ENCODE results near the gene FER. TPM values are rescaled to one million over a fixed set of nuclear protein-coding genes. Genes with fewer than 3 reads are reported as not detected.

FER gene
- total RNA-seq, 1 donor from 2014 or later = 38.2 TPM

DNA sequence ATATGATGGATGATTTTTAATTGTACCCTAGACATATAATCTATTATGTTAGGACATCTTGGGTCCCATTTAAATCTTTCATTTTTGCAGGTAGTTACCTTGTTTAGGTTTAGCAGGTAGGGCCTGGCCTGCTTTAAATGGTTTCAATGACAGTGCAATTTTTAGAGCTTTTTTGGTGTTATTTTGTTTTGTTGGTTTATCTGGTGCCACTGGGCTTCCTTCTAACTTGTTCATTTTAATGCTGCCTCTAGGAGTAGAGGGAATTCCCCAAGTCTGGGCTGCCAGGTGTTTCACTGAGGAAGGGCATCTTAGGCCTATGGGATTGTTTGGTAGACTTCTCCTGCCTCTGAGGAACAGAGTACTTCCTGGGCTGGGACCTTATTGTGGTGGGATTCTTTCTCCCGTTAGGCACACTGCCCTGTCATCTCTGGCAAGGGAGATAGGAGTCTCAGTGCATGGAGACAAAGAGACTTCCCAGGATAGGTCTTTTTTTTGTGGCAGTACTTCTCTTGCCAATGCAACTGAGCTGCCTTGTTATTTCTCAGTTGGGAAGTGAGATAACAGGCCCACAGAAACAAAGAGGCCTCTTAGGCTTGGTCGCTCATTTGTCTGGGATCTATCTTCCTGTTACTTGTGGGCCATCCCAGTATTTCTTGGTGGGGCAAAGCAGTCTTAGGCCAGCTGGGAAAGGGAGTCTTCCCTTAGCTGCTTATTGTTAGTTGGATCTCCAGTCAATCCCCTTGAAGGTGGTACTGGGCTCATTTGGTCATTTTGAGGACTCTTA, 282.9 kb downstream of the FER start:
- TF ChIP-seq, protein P1, sequence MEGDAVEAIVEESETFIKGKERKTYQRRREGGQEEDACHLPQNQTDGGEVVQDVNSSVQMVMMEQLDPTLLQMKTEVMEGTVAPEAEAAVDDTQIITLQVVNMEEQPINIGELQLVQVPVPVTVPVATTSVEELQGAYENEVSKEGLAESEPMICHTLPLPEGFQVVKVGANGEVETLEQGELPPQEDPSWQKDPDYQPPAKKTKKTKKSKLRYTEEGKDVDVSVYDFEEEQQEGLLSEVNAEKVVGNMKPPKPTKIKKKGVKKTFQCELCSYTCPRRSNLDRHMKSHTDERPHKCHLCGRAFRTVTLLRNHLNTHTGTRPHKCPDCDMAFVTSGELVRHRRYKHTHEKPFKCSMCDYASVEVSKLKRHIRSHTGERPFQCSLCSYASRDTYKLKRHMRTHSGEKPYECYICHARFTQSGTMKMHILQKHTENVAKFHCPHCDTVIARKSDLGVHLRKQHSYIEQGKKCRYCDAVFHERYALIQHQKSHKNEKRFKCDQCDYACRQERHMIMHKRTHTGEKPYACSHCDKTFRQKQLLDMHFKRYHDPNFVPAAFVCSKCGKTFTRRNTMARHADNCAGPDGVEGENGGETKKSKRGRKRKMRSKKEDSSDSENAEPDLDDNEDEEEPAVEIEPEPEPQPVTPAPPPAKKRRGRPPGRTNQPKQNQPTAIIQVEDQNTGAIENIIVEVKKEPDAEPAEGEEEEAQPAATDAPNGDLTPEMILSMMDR (IDR thresholded peaks at IDR 0.05) = no peak
- Mint-ChIP-seq H3K4me1 (ENCODE audit: unreplicated experiment) (peaks cover 16% of the 10 kb centered on the region), H3K4me3 (ENCODE audit: unreplicated experiment) (no peak overlapping the region), H3K9me3 (ENCODE audit: unreplicated experiment) (no peaks in the 10 kb centered on the region), H3K36me3 (ENCODE audit: unreplicated experiment) (no peaks in the 10 kb centered on the region), H3K27ac (ENCODE audit: unreplicated experiment) (no peak overlapping the region), H3K27me3 (ENCODE audit: unreplicated experiment) (no peaks in the 10 kb centered on the region)
- DNase-seq (ENCODE audit: extremely low spot score, unreplicated experiment) = no peak

DNA sequence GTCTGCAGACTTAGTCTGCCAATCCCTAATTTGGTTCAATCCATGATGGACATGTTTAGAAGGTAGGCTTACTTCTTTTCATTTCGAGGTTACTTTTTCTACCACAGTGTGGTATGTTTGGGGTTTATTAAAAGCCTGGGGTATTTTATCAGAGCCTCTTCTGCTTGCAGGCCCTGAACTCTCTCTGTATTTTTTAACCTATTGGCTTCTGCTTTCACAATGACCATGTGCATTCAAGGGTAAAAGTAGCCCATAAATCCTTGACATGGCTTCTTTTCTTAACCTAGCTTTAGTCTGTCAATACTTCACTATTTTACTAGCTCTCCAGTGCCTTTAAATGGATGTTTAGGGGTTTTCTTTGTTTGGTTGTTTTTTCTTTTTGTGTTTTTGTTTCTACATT, 286.6 kb downstream of the FER start:
- H3K27ac Mint-ChIP-seq (ENCODE audit: unreplicated experiment) = no peak overlapping the region
- no peaks in the 10 kb centered on the region for H3K9me3 Mint-ChIP-seq (ENCODE audit: unreplicated experiment)
- no peak overlapping the region for H3K4me3 Mint-ChIP-seq (ENCODE audit: unreplicated experiment)
- peaks cover 25% of the 10 kb centered on the region for H3K4me1 Mint-ChIP-seq (ENCODE audit: unreplicated experiment)
- TF ChIP-seq, protein P1 (IDR thresholded peaks at IDR 0.05) = no peak
- H3K27me3 Mint-ChIP-seq (ENCODE audit: unreplicated experiment) = no peaks in the 10 kb centered on the region
- DNase-seq (ENCODE audit: extremely low spot score, unreplicated experiment) = no peak
- peaks cover 2% of the 10 kb centered on the region for H3K36me3 Mint-ChIP-seq (ENCODE audit: unreplicated experiment)

DNA sequence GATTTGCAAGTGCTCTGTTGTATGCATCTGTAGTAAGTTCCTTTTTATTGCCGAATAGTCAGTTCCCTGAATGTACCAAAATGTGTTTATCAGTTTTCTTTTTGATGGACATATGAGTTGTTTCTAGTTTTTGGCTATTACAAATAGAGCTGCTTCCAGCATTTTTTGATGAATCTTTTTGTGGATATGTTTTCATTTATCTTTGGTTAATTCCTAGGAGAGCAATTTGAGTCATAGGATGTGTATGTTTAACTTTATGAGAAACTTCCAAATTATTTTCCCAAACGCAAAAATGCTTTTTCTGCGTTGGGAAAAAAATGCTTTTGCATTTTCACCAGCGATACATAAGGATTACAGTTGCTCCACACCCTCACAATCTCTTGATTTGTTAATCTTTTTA, 287.7 kb downstream of the FER start:
- Mint-ChIP-seq H3K4me3 (ENCODE audit: unreplicated experiment) (peak overlapping the region; percentile 28), H3K36me3 (ENCODE audit: unreplicated experiment) (peaks cover 2% of the 10 kb centered on the region), H3K9me3 (ENCODE audit: unreplicated experiment) (no peaks in the 10 kb centered on the region), H3K27ac (ENCODE audit: unreplicated experiment) (peak overlapping the region; percentile 53), H3K27me3 (ENCODE audit: unreplicated experiment) (no peaks in the 10 kb centered on the region), H3K4me1 (ENCODE audit: unreplicated experiment) (peaks cover 25% of the 10 kb centered on the region)
- DNase-seq (ENCODE audit: extremely low spot score, unreplicated experiment) = no peak
- TF ChIP-seq, protein P1 (IDR thresholded peaks at IDR 0.05) = no peak

DNA sequence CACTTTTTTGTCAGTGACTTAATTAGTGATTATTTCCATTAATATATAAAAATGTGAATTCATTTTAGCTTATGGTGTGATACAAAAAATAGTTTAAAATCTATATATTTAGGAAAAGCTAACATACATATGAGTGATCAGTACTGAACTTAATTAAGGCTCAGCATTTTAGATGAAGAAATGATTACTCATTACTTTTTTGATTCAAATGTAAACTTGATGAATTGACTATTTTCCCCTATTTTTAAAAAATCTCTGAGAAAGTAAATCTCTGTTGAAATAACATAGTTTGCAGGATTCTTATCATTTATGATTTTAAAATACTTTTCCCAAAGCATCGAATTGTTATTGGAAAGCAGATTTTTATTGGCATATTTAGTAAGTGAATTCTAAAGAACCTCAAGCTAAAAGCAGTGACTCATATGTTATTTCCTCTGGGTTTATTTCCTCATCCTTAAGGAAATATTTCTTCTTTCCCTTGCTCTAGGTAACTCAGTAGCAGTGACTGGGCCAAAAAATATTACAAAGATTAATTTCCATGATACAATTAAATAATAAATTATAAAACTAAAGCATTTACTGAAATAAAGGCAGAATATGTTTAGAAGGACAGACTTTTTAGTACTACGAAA, 290.6 kb downstream of the FER start:
- Mint-ChIP-seq H3K9me3 (ENCODE audit: unreplicated experiment) (no peaks in the 10 kb centered on the region), H3K27ac (ENCODE audit: unreplicated experiment) (no peak overlapping the region), H3K27me3 (ENCODE audit: unreplicated experiment) (no peaks in the 10 kb centered on the region), H3K4me1 (ENCODE audit: unreplicated experiment) (peaks cover 25% of the 10 kb centered on the region), H3K36me3 (ENCODE audit: unreplicated experiment) (peaks cover 2% of the 10 kb centered on the region), H3K4me3 (ENCODE audit: unreplicated experiment) (no peak overlapping the region)
- DNase-seq (ENCODE audit: extremely low spot score, unreplicated experiment) = no peak
- TF ChIP-seq, protein P1 (IDR thresholded peaks at IDR 0.05) = no peak

DNA sequence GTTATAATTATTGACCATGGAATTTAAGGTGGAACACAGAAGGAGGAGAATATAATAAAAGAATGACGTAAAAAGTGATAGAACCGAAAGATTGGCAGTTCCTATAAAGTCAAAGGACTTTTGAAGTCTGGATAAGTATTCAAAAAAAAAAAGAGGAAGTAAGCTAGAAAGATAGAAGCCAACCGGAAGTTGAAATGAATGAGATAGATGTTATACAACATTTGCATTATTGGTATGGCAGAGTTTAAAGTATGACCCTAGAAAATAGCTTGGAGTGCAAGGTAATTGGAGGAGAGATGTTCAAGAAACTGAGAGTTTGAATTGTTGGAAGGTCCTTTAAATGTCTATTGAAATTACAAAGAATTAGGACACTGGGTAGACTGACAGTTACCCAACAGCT, 293.6 kb downstream of the FER start:
- TF ChIP-seq, protein P1 (IDR thresholded peaks at IDR 0.05) = no peak
- Mint-ChIP-seq H3K36me3 (ENCODE audit: unreplicated experiment) (peaks cover 2% of the 10 kb centered on the region), H3K9me3 (ENCODE audit: unreplicated experiment) (no peaks in the 10 kb centered on the region), H3K27ac (ENCODE audit: unreplicated experiment) (no peak overlapping the region), H3K4me1 (ENCODE audit: unreplicated experiment) (peaks cover 15% of the 10 kb centered on the region), H3K4me3 (ENCODE audit: unreplicated experiment) (no peak overlapping the region), H3K27me3 (ENCODE audit: unreplicated experiment) (no peaks in the 10 kb centered on the region)
- DNase-seq (ENCODE audit: extremely low spot score, unreplicated experiment) = no peak

Data from osteocyte (in vitro differentiated cells).